HG02884 (cell line): Measurements from ENCODE around the gene IL2RG.
A peak's percentile ranks its signal among the peaks of the same experiment; 100 is the strongest.

Experiments used
- ATAC-seq: cut with Tn5 transposase; IDR thresholded peaks from one replicate; pipeline ENCODE4 v1.9.1; 2021; ENCODE audit warnings: mild to moderate bottlenecking, moderate library complexity; ENCODE audit not compliant: unreplicated experiment

Gene IL2RG

GRCh38 chrX:71109051-71109450 is 2.3 kb downstream of the IL2RG start:
- ATAC-seq = no peak

GRCh38 chrX:71107762-71108360 is 3.5 kb downstream of the IL2RG start:
- ATAC-seq = no peak

- ATAC-seq = no peak
Observed at GRCh38 chrX:71107245-71107644, 4.1 kb downstream of the IL2RG start.

- ATAC-seq = no peak
Observed at GRCh38 chrX:71106427-71106826, 5.0 kb downstream of the IL2RG start, which contains the start of gene CXorf65. Gene CXorf65, minus strand, starts transcription at chrX:71106740. Its CDS starts 184 bp downstream, at chrX:71106556.

GRCh38 chrX:71105628-71106027 is 5.7 kb downstream of the IL2RG start:
- no peak for ATAC-seq

GRCh38 chrX:71103110-71103983 is 8.0 kb downstream of the IL2RG start:
- ATAC-seq = no peak

GRCh38 chrX:71102292-71102691 is 9.1 kb downstream of the IL2RG start:
- no peak for ATAC-seq

GRCh38 chrX:71100581-71101505 is 10.5 kb downstream of the IL2RG start:
- no peak for ATAC-seq

- ATAC-seq = no peak
Observed at GRCh38 chrX:71099736-71100135, 11.6 kb downstream of the IL2RG start.

GRCh38 chrX:71098951-71099506 is 12.3 kb downstream of the IL2RG start:
- ATAC-seq = no peak

GRCh38 chrX:71098302-71098701 is 13.1 kb downstream of the IL2RG start:
- no peak for ATAC-seq

GRCh38 chrX:71096760-71097032 is 14.7 kb downstream of the IL2RG start:
- no peak for ATAC-seq

- no peak for ATAC-seq
Observed at GRCh38 chrX:71095981-71096759, 15.2 kb downstream of the IL2RG start.

- peak; percentile 83 for ATAC-seq
Observed at GRCh38 chrX:71095555-71095980, 15.8 kb downstream of the IL2RG start, which contains the start of gene FOXO4. Gene FOXO4, plus strand, starts transcription at chrX:71095851. Its CDS starts 678 bp downstream, at chrX:71096529.

- ATAC-seq = no peak
Observed at GRCh38 chrX:71095033-71095432, 16.3 kb downstream of the IL2RG start.

GRCh38 chrX:71091263-71091662 is 20.1 kb downstream of the IL2RG start:
- ATAC-seq = no peak

GRCh38 chrX:71085900-71086299 is 25.5 kb downstream of the IL2RG start:
- no peak for ATAC-seq

GRCh38 chrX:71082822-71083221 is 28.6 kb downstream of the IL2RG start:
- no peak for ATAC-seq

GRCh38 chrX:71082124-71082647 is 29.2 kb downstream of the IL2RG start:
- no peak for ATAC-seq
